ENCODE data around the gene MYRF.

The MYRF gene

DNA sequence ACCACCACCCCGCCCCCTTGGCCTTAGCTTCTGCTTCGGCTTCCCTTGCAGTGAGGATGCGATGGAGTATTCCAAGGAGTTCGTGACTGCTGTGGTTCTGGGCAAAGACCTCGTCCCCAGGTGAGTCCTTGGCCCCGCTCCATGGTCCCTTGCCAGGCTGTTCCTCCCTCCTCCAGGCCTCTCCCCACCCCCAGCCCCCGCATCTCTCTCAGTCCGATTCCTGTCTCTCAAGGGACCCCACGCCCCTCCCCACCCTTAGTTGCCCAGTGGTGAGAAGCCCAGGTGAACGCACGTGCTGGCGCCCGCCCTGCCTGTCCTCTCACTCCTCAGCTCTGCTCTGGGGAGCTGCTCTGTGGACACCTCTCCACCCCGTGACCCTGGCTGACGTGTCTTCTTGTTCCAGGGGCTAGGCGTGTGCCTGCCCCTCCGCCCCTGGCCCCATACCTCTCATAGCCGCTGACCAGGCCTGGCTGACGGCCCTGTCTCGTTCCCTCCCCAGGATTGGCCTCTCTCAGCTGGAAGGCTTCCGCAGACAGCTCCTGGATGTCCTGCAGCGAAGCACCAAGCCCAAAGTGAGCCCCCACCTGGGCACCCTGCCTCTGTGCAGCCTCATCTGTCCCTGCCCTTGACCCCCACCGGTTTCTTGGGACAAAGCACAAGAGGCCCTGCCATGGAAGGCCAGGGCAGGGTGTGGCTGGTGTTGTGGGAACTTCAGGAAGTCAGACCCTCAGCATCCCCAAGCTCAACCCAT, 14.6 kb upstream of the MYRF start:
- no peak overlapping the region for H3K9ac ChIP-seq (ENCODE audit: insufficient read length)
- no peaks in the 10 kb centered on the region for H3K9me3 ChIP-seq (ENCODE audit: low read depth, low read length)
- peaks cover 7% of the 10 kb centered on the region; the same call in 1 of the 2 replicates for H3K36me3 ChIP-seq (ENCODE audit: insufficient read depth, low read length)
- no peak overlapping the region for H3K4me3 ChIP-seq
- TF ChIP-seq POLR2AphosphoS5 (IDR thresholded peaks at IDR 0.05; ENCODE audit: borderline replicate concordance, low read depth, low read length) (no peak), EZH2 (IDR thresholded peaks at IDR 0.05) (no peak), FOXP2 (optimal IDR thresholded peaks at IDR 0.05; ENCODE audit: control extremely low read depth, extremely low read length, insufficient read depth) (no peak)
- no peak for DNase-seq (ENCODE audit: low read depth, low spot score)
- no peak overlapping the region for H3K27ac ChIP-seq

DNA sequence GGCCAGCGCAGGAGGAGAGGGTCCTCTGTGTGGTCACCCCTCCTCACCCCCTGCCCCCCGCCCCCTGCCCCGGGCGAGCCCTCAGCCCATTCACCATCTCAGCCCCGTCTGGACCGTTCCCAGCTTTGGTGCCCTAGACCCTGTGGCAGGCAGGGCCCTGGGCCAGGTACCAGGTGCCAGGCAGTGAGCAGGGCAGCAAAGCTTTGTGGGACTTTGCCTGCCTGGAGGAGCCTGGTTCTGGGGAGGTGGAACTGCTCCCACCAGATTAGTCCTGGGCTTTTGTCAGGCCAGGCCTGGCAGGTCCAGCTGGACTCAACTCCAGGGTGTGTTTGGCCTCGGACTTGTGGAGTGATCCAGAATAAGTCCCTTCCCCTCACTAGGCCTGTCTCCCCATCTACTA, 13.7 kb upstream of the MYRF start:
- TF ChIP-seq FOXP2 (optimal IDR thresholded peaks at IDR 0.05; ENCODE audit: control extremely low read depth, extremely low read length, insufficient read depth) = no peak
- TF ChIP-seq EZH2 (IDR thresholded peaks at IDR 0.05) = no peak
- no peak for TF ChIP-seq POLR2AphosphoS5 (IDR thresholded peaks at IDR 0.05; ENCODE audit: borderline replicate concordance, low read depth, low read length)
- no peak overlapping the region for H3K4me3 ChIP-seq
- H3K36me3 ChIP-seq (ENCODE audit: insufficient read depth, low read length) = peaks cover 7% of the 10 kb centered on the region; the same call in 1 of the 2 replicates
- H3K27ac ChIP-seq = no peak overlapping the region
- no peak overlapping the region for H3K9ac ChIP-seq (ENCODE audit: insufficient read length)
- H3K9me3 ChIP-seq (ENCODE audit: low read depth, low read length) = no peaks in the 10 kb centered on the region
- no peak for DNase-seq (ENCODE audit: low read depth, low spot score)

DNA sequence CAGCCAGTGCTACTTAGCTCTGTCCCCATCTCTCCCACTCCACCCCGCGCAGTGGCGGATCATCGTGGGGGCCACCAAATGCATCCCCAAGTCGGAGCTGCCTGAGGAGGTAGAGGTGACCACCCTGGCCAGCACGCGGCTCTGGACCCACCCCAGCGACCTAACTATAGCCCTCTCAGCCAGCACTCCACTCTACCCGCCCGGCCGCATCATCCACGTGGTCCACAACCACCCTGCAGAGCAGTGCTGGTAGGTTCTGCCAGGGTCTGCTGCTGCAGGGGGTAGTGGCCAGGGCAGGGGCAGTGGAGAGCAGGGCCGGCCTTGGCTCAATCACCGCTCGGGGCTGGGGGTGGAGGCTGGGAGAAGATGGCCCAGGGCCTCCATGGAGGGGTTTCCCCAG, 13.0 kb upstream of the MYRF start:
- TF ChIP-seq EZH2 (IDR thresholded peaks at IDR 0.05) = no peak
- no peak for TF ChIP-seq POLR2AphosphoS5 (IDR thresholded peaks at IDR 0.05; ENCODE audit: borderline replicate concordance, low read depth, low read length)
- TF ChIP-seq FOXP2 (optimal IDR thresholded peaks at IDR 0.05; ENCODE audit: control extremely low read depth, extremely low read length, insufficient read depth) = no peak
- no peak for DNase-seq (ENCODE audit: low read depth, low spot score)
- no peak overlapping the region for H3K27ac ChIP-seq
- no peaks in the 10 kb centered on the region for H3K9me3 ChIP-seq (ENCODE audit: low read depth, low read length)
- no peak overlapping the region for H3K4me3 ChIP-seq
- H3K36me3 ChIP-seq (ENCODE audit: insufficient read depth, low read length) = peaks cover 7% of the 10 kb centered on the region; the same call in 1 of the 2 replicates
- H3K9ac ChIP-seq (ENCODE audit: insufficient read length) = no peak overlapping the region

DNA sequence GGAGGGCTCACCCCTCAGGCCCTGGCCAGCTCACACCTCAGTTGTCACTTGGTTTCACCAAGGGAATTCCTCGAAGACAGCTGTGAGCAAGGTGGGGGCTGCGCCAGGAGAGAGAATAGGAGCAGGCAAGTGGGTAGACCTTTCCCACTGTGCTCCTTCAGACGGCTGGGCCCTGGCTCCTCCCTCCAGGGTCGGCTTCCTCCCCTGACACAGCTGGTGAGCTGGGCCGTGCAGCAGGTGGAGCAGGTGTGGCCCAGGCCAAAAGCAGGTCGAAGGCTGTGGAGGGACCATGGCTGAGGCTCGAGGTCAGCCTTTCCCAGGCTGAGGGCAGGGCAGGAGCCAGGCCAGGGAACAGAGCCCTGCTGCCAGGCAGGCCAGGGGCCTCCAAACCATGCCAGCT, 12.5 kb upstream of the MYRF start:
- TF ChIP-seq EZH2 (IDR thresholded peaks at IDR 0.05) (no peak), POLR2AphosphoS5 (IDR thresholded peaks at IDR 0.05; ENCODE audit: borderline replicate concordance, low read depth, low read length) (no peak), FOXP2 (optimal IDR thresholded peaks at IDR 0.05; ENCODE audit: control extremely low read depth, extremely low read length, insufficient read depth) (no peak)
- Histone ChIP-seq H3K9ac (ENCODE audit: insufficient read length) (no peak overlapping the region), H3K4me3 (no peak overlapping the region), H3K36me3 (ENCODE audit: insufficient read depth, low read length) (peaks cover 7% of the 10 kb centered on the region; the same call in 1 of the 2 replicates), H3K9me3 (ENCODE audit: low read depth, low read length) (no peaks in the 10 kb centered on the region), H3K27ac (no peak overlapping the region)
- no peak for DNase-seq (ENCODE audit: low read depth, low spot score)

DNA sequence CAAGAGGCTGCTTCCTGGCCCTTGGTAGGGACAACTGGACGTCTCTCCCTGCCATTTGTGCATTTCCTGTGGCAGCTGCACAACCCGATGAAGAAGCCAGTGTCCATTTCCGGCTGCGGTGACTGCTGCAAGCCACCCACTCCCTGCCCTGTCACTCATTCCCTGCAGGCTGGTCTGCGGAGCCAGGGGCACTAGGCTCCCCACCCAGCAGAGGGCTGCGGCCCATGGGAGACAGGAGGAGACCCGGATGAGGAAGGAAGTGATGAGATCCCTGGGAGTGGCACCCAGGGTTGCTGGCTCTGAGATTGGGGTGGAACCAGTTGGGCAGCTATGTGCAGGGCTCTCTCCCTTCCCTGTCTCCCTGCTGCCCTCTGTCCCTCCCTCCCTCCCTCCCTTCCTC, 10.0 kb upstream of the MYRF start:
- no peak overlapping the region for H3K9ac ChIP-seq (ENCODE audit: insufficient read length)

DNA sequence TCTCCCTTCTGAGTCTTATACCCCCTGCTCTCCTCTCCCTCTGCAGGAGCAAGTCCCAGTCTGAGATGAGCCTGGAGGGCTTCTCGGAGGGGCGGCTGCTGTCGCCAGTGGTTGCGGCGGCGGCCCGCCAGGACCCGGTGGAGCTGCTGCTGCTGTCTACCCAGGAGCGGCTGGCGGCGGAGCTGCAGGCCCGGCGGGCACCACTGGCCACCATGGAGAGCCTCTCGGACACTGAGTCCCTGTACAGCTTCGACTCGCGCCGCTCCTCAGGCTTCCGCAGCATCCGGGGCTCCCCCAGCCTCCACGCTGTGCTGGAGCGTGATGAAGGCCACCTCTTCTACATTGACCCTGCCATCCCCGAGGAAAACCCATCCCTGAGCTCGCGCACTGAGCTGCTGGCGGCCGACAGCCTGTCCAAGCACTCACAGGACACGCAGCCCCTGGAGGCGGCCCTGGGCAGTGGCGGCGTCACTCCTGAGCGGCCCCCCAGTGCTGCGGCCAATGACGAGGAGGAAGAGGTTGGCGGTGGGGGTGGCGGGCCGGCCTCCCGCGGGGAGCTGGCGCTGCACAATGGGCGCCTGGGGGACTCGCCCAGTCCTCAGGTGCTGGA, 8.8 kb upstream of the MYRF start:
- Histone ChIP-seq H3K36me3 (ENCODE audit: insufficient read depth, low read length) (peaks cover 4% of the 10 kb centered on the region; the same call in 1 of the 2 replicates), H3K4me3 (no peak overlapping the region), H3K27ac (no peak overlapping the region), H3K9ac (ENCODE audit: insufficient read length) (no peak overlapping the region), H3K9me3 (ENCODE audit: low read depth, low read length) (no peaks in the 10 kb centered on the region)
- TF ChIP-seq POLR2AphosphoS5 (IDR thresholded peaks at IDR 0.05; ENCODE audit: borderline replicate concordance, low read depth, low read length) (no peak), FOXP2 (optimal IDR thresholded peaks at IDR 0.05; ENCODE audit: control extremely low read depth, extremely low read length, insufficient read depth) (no peak), EZH2 (IDR thresholded peaks at IDR 0.05) (no peak)
- no peak for DNase-seq (ENCODE audit: low read depth, low spot score)

More for the DNA sequence above, 10.0 kb upstream of the MYRF start:
- no peak overlapping the region for H3K27ac ChIP-seq
- H3K4me3 ChIP-seq = no peak overlapping the region
- no peak for DNase-seq (ENCODE audit: low read depth, low spot score)
- peaks cover 4% of the 10 kb centered on the region; the same call in 1 of the 2 replicates for H3K36me3 ChIP-seq (ENCODE audit: insufficient read depth, low read length)
- H3K9me3 ChIP-seq (ENCODE audit: low read depth, low read length) = no peaks in the 10 kb centered on the region
- TF ChIP-seq POLR2AphosphoS5 (IDR thresholded peaks at IDR 0.05; ENCODE audit: borderline replicate concordance, low read depth, low read length) = no peak
- TF ChIP-seq FOXP2 (optimal IDR thresholded peaks at IDR 0.05; ENCODE audit: control extremely low read depth, extremely low read length, insufficient read depth) = no peak
- no peak for TF ChIP-seq EZH2 (IDR thresholded peaks at IDR 0.05)

DNA sequence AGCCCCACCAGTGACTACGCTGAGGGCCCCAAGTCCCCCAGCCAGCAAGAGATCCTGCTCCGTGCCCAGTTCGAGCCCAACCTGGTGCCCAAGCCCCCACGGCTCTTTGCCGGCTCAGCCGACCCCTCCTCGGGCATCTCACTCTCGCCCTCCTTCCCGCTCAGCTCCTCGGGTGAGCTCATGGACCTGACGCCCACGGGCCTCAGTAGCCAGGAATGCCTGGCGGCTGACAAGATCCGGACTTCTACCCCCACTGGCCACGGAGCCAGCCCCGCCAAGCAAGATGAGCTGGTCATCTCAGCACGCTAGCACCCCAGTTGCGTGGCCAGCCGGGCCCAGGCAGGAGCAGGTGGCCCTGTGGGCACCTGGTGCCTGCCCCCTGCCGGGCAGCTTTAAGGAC, 8.3 kb upstream of the MYRF start:
- no peak overlapping the region for H3K9ac ChIP-seq (ENCODE audit: insufficient read length)
- no peak overlapping the region for H3K4me3 ChIP-seq
- DNase-seq (ENCODE audit: low read depth, low spot score) = no peak
- H3K9me3 ChIP-seq (ENCODE audit: low read depth, low read length) = no peaks in the 10 kb centered on the region
- no peak overlapping the region for H3K27ac ChIP-seq
- peaks cover 4% of the 10 kb centered on the region; the same call in 1 of the 2 replicates for H3K36me3 ChIP-seq (ENCODE audit: insufficient read depth, low read length)
- TF ChIP-seq POLR2AphosphoS5 (IDR thresholded peaks at IDR 0.05; ENCODE audit: borderline replicate concordance, low read depth, low read length) = no peak
- TF ChIP-seq FOXP2 (optimal IDR thresholded peaks at IDR 0.05; ENCODE audit: control extremely low read depth, extremely low read length, insufficient read depth) = no peak
- no peak for TF ChIP-seq EZH2 (IDR thresholded peaks at IDR 0.05)

DNA sequence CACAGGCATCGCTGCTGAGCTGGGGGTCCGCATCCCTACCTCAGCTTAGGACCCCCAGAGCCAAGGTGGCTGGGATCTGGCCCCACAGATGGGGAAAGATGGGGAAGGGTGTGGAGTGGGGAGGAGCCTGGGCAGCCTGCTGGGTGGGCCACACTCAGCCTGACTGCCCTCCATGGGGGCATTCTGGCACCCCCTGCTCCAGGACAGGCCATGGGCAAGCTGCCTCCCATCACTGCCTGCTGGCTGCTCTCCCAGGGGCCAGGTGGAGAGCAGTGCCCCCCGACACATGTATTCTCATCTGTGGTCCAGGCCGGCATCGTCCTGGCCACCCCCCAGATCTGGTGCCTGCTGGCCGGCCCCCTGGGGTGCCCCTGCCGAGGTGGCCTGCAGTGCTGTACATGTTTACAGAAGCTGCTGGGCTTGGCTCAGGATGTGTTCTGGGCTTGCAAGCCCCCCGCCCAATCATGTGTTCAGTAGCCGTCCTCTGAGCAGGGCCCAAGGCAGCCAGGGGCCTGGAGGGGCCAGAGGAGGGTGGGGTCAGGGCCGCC, 7.8 kb upstream of the MYRF start:
- H3K9me3 ChIP-seq (ENCODE audit: low read depth, low read length) = no peaks in the 10 kb centered on the region
- H3K27ac ChIP-seq = no peak overlapping the region
- TF ChIP-seq FOXP2 (optimal IDR thresholded peaks at IDR 0.05; ENCODE audit: control extremely low read depth, extremely low read length, insufficient read depth) (no peak), POLR2AphosphoS5 (IDR thresholded peaks at IDR 0.05; ENCODE audit: borderline replicate concordance, low read depth, low read length) (no peak), EZH2 (IDR thresholded peaks at IDR 0.05) (no peak)
- DNase-seq (ENCODE audit: low read depth, low spot score) = no peak
- H3K36me3 ChIP-seq (ENCODE audit: insufficient read depth, low read length) = peaks cover 4% of the 10 kb centered on the region; the same call in 1 of the 2 replicates
- no peak overlapping the region for H3K9ac ChIP-seq (ENCODE audit: insufficient read length)
- no peak overlapping the region for H3K4me3 ChIP-seq

All from SK-N-MC (cell line).